ENCODE measurements around the gene ELF2.
"Not testable (repeated sequence)": the region's sequence is repeated elsewhere in the genome, so short reads cannot be mapped to it uniquely, and the experiment has no call there.

Gene ELF2

GRCh38 chr4:139025841-139026240, 151.2 kb downstream of the ELF2 start:
- in situ Hi-C loops (cut with MboI; ENCODE audit: low sequenced_read_pairs) = no loop called here

GRCh38 chr4:139024686-139025085, 152.3 kb downstream of the ELF2 start:
- in situ Hi-C loops (cut with MboI; ENCODE audit: low sequenced_read_pairs) = no loop called here

GRCh38 chr4:139022835-139023234, 154.2 kb downstream of the ELF2 start:
- in situ Hi-C loops (cut with MboI; ENCODE audit: low sequenced_read_pairs) = no loop called here

- in situ Hi-C loops (cut with MboI; ENCODE audit: low sequenced_read_pairs) = not testable (repeated sequence)
Observed at GRCh38 chr4:139021071-139021470, 155.9 kb downstream of the ELF2 start.

GRCh38 chr4:139020384-139020783, 156.6 kb downstream of the ELF2 start:
- in situ Hi-C loops (cut with MboI; ENCODE audit: low sequenced_read_pairs) = no loop called here

GRCh38 chr4:139018971-139019758, 157.9 kb downstream of the ELF2 start:
- in situ Hi-C loops (cut with MboI; ENCODE audit: low sequenced_read_pairs) = no loop called here

- in situ Hi-C loops (cut with MboI; ENCODE audit: low sequenced_read_pairs) = no loop called here
Observed at GRCh38 chr4:139018501-139018900, 158.5 kb downstream of the ELF2 start.

- in situ Hi-C loops (cut with MboI; ENCODE audit: low sequenced_read_pairs) = no loop called here
Observed at GRCh38 chr4:139017861-139018260, 159.2 kb downstream of the ELF2 start.

GRCh38 chr4:139015948-139016471, 161.0 kb downstream of the ELF2 start:
- in situ Hi-C loops (cut with MboI; ENCODE audit: low sequenced_read_pairs) = no loop called here

- in situ Hi-C loops (cut with MboI; ENCODE audit: low sequenced_read_pairs) = no loop called here
Observed at GRCh38 chr4:139015269-139015947, 161.6 kb downstream of the ELF2 start, which contains the start of gene NOCT. NOCT (plus strand) TSS chr4:139015781; CDS start chr4:139015982, 201 bp downstream.

- in situ Hi-C loops (cut with MboI; ENCODE audit: low sequenced_read_pairs) = no loop called here
Observed at GRCh38 chr4:139014371-139015268, 162.4 kb downstream of the ELF2 start.

- in situ Hi-C loops (cut with MboI; ENCODE audit: low sequenced_read_pairs) = no loop called here
Observed at GRCh38 chr4:139011225-139011950, 165.6 kb downstream of the ELF2 start.

GRCh38 chr4:139009702-139010101, 167.3 kb downstream of the ELF2 start:
- in situ Hi-C loops (cut with MboI; ENCODE audit: low sequenced_read_pairs) = no loop called here

- in situ Hi-C loops (cut with MboI; ENCODE audit: low sequenced_read_pairs) = not testable (repeated sequence)
Observed at GRCh38 chr4:139008278-139008677, 168.7 kb downstream of the ELF2 start.

GRCh38 chr4:139007640-139008039, 169.4 kb downstream of the ELF2 start:
- in situ Hi-C loops (cut with MboI; ENCODE audit: low sequenced_read_pairs) = no loop called here
